HCT116 (cell line): ENCODE measurements around the gene CS. TPM values are rescaled to one million over a fixed set of nuclear protein-coding genes. Genes with fewer than 3 reads are reported as not detected.

Source experiments
- ATAC-seq: fragments of 200-7000 bp; cut with Tn5 transposase; 2 replicates; pipeline ENCODE4 v1.9.1; 2020; ENCODE audit warnings: mild to moderate bottlenecking, moderate library complexity
- BruUV-seq: library from RNA; stranded (reverse); fragments of 400-500 nt; replicated peaks from 2 replicates; lab custom pipeline; 2021; lab: Mats Ljungman, UMichigan
- CTCF ChIA-PET: fragments of 300-600 bp; sonication (Branson Sonifier 250); formaldehyde crosslinking; loops from one replicate; lab custom pipeline; 2021; ENCODE audit warnings: antibody characterized with exemption; lab: Charles Lee
- POLR2A ChIA-PET: fragments of 300-600, 350-600 bp; sonication (Branson Sonifier 250); formaldehyde crosslinking; loops from one replicate; lab custom pipeline; 2021; ENCODE audit warnings: antibody characterized with exemption; lab: Charles Lee
- RAD21 ChIA-PET, 2 experiments: fragments of 300-600 bp; sonication (Branson Sonifier 250); formaldehyde crosslinking; loops; one replicate each; lab custom pipeline; 2023; ENCODE audit warnings: low total read pairs in 2 of 2; ENCODE audit not compliant: uncharacterized antibody in 2 of 2, unreplicated experiment in 2 of 2, low non-redundant PET in 1 of 2; lab: Charles Lee
- DNase-seq: peaks from one replicate; pipeline ENCODE4 v3.0.0-alpha.2; 2010; ENCODE audit warnings: low read depth, low spot score
- H2AFZ ChIP-seq: fragments of 200-600 bp; shearing (Covaris generic), sonication (generic); 2 replicates; pipeline ENCODE4 v1.6.1; 2017; ENCODE audit warnings: low read depth, mixed run types, mixed read lengths, antibody characterized with exemption, low read length; ENCODE audit not compliant: poor library complexity, severe bottlenecking
- H3K27ac ChIP-seq: 2 replicates; pipeline ENCODE4 v1.5.1; 2012; ENCODE audit warnings: low read depth, low read length
- H3K27me3 ChIP-seq: fragments of 200-600 bp; sonication (generic); 2 replicates; pipeline ENCODE4 v1.6.1; 2016; ENCODE audit warnings: mixed run types, low read length, mixed read lengths; ENCODE audit not compliant: insufficient read depth
- H3K36me3 ChIP-seq, 2 experiments: fragments of 200-500 bp in 1 of 2; fragments of 200-600 bp in 1 of 2; sonication (Bioruptor generic) in 1 of 2; sonication (generic) in 1 of 2; 2 replicates each; pipeline versions ENCODE4 v1.5.1 to v1.6.1; 2014 to 2016; ENCODE audit warnings: low read length in 2 of 2, inconsistent platforms in 1 of 2, mixed read lengths in 1 of 2, mixed run types in 1 of 2; ENCODE audit not compliant: insufficient read depth in 2 of 2, control insufficient read depth in 1 of 2
- H3K4me1 ChIP-seq, 2 experiments: fragments of 200-600 bp in 1 of 2; sonication (generic) in 1 of 2; 2 replicates each; pipeline versions ENCODE4 v1.5.1 to v1.6.1; 2012 to 2017; ENCODE audit warnings: low read length in 2 of 2, inconsistent platforms in 1 of 2, mild to moderate bottlenecking in 1 of 2, mixed read lengths in 1 of 2, mixed run types in 1 of 2, moderate library complexity in 1 of 2; ENCODE audit not compliant: insufficient read depth in 2 of 2, control insufficient read depth in 1 of 2
- H3K4me2 ChIP-seq: fragments of 200-600 bp; sonication (generic); 2 replicates; pipeline ENCODE4 v1.6.1; 2017; ENCODE audit warnings: mixed run types, low read length, mixed read lengths
- H3K4me3 ChIP-seq, 2 experiments: fragments of 200-600 bp in 1 of 2; sonication (generic) in 1 of 2; replicated peaks in 1 of 2; 2 replicates each; pipeline ENCODE4 v1.5.1; 2011 to 2016; ENCODE audit warnings: low read length in 2 of 2, control low read depth in 1 of 2, low read depth in 1 of 2, mild to moderate bottlenecking in 1 of 2, mixed read lengths in 1 of 2, mixed run types in 1 of 2
- H3K79me2 ChIP-seq: fragments of 200-600 bp; sonication (generic); 2 replicates; pipeline ENCODE4 v1.6.1; 2017; ENCODE audit warnings: mild to moderate bottlenecking, mixed run types, low read length, moderate library complexity, mixed read lengths; ENCODE audit not compliant: insufficient read depth
- H3K9ac ChIP-seq: fragments of 200-600 bp; sonication (generic); 2 replicates; pipeline ENCODE4 v1.6.1; 2016; ENCODE audit warnings: low read length, mixed read lengths
- H3K9me2 ChIP-seq: fragments of 200-600 bp; sonication (generic), shearing (Covaris generic); 2 replicates; pipeline ENCODE4 v1.6.1; 2017; ENCODE audit warnings: mixed run types, mild to moderate bottlenecking, moderate library complexity; ENCODE audit not compliant: insufficient read depth
- H3K9me3 ChIP-seq, 2 experiments: fragments of 200-500 bp in 1 of 2; fragments of 200-600 bp in 1 of 2; sonication (Bioruptor generic) in 1 of 2; sonication (generic) in 1 of 2; 2 replicates each; pipeline ENCODE4 v1.6.1; 2014 to 2017; ENCODE audit warnings: low read length in 2 of 2, mixed read lengths in 2 of 2, inconsistent platforms in 1 of 2, low read depth in 1 of 2, mild to moderate bottlenecking in 1 of 2, mixed run types in 1 of 2, moderate library complexity in 1 of 2; ENCODE audit not compliant: control insufficient read depth in 1 of 2, insufficient read depth in 1 of 2
- H4K20me1 ChIP-seq: fragments of 200-600 bp; sonication (generic), shearing (Covaris generic); 2 replicates; pipeline ENCODE4 v1.6.1; 2017; ENCODE audit warnings: mixed run types, mild to moderate bottlenecking, moderate library complexity; ENCODE audit not compliant: insufficient read depth
- CBX3 ChIP-seq: IDR thresholded peaks from 2 replicates; pipeline ENCODE4 v1.6.1; 2012; ENCODE audit warnings: low read depth
- CEBPB ChIP-seq: IDR thresholded peaks from 2 replicates; pipeline ENCODE4 v1.6.1; 2012; ENCODE audit warnings: low read depth
- EZH2phosphoT487 ChIP-seq: fragments of 200-600 bp; IDR thresholded peaks from 2 replicates; pipeline ENCODE4 v1.6.1; 2018; ENCODE audit warnings: antibody characterized with exemption, borderline replicate concordance
- POLR2A ChIP-seq: IDR thresholded peaks from 2 replicates; pipeline ENCODE4 v1.7.0; 2011; ENCODE audit warnings: borderline replicate concordance; ENCODE audit not compliant: insufficient read depth, insufficient read length; ENCODE audit errors: extremely low read depth
- POLR2AphosphoS5 ChIP-seq: IDR thresholded peaks from 2 replicates; pipeline ENCODE4 v1.6.1; 2011; ENCODE audit warnings: mild to moderate bottlenecking, low read depth, low read length, moderate library complexity
- REST ChIP-seq: IDR thresholded peaks from 2 replicates; pipeline ENCODE4 v1.6.1; 2012; ENCODE audit warnings: low read depth
- SRF ChIP-seq: IDR thresholded peaks from 2 replicates; pipeline ENCODE4 v1.6.1; 2012; ENCODE audit warnings: low read depth
- intact Hi-C: fragments of 100-400 bp; cut with micrococcal nuclease; formaldehyde crosslinking; loops from 2 replicates; pipeline ENCODE4 v1.10.0; 2022
- total RNA-seq: library from RNA; stranded (reverse); gene quantifications from one replicate; pipeline ENCODE4 v1.2.1, GENCODE V29; 2021; ENCODE audit not compliant: unreplicated experiment
- TF ChIP-seq, protein P1 (sequence below): IDR thresholded peaks from 2 replicates; pipeline ENCODE4 v1.6.1; 2011; ENCODE audit warnings: mild to moderate bottlenecking, low read length, moderate library complexity; ENCODE audit not compliant: insufficient replicate concordance; ENCODE audit errors: extremely low read depth

CS gene
- total RNA-seq, 1 experiment from 2014 or later = 270 TPM

DNA sequence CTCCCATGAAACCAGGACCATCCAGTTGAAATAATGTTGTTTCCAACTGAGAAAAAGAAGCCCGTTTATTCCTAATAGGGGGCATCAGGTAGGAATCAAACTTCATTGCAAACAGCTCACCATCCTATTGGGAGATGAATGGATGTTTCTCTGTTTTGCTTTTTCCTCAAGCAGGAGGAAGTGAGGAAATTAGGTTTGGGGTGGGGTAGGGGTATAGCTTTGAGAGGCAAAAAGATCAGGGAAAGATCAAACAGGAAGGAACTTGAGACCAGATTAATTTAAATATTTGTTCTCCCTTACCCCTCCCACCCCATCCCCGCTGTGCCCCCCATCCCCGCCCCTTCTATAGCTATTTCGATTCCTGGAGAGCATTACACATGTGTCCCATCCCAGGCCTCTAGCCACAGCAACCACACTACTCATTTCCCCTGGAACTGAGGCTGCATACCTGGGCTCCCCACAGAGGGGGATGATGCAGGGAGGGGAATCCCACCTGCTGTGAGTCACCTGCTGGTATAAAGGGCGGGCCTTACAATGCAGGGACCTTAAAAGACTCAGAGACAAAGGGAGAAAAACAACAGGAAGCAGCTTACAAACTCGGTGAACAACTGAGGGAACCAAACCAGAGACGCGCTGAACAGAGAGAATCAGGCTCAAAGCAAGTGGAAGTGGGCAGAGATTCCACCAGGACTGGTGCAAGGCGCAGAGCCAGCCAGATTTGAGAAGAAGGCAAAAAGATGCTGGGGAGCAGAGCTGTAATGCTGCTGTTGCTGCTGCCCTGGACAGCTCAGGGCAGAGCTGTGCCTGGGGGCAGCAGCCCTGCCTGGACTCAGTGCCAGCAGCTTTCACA is 38.4 kb upstream of the CS start, which contains the start of gene IL23A (continued):
- TF ChIP-seq REST = no peak

GRCh38 chr12:56337753-56338251 is 37.7 kb upstream of the CS start:
- no TSS peak for BruUV-seq
- DNase-seq = no peak
- H4K20me1 ChIP-seq = no peaks in the 10 kb centered on the region
- H2AFZ ChIP-seq = no peak overlapping the region
- TF ChIP-seq, protein P1, sequence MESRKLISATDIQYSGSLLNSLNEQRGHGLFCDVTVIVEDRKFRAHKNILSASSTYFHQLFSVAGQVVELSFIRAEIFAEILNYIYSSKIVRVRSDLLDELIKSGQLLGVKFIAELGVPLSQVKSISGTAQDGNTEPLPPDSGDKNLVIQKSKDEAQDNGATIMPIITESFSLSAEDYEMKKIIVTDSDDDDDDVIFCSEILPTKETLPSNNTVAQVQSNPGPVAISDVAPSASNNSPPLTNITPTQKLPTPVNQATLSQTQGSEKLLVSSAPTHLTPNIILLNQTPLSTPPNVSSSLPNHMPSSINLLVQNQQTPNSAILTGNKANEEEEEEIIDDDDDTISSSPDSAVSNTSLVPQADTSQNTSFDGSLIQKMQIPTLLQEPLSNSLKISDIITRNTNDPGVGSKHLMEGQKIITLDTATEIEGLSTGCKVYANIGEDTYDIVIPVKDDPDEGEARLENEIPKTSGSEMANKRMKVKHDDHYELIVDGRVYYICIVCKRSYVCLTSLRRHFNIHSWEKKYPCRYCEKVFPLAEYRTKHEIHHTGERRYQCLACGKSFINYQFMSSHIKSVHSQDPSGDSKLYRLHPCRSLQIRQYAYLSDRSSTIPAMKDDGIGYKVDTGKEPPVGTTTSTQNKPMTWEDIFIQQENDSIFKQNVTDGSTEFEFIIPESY = no peak
- no peak for TF ChIP-seq POLR2A
- no peak for TF ChIP-seq POLR2AphosphoS5
- TF ChIP-seq CEBPB = no peak
- no peak for TF ChIP-seq CBX3
- no peak for TF ChIP-seq SRF
- TF ChIP-seq EZH2phosphoT487 = no peak
- no peak overlapping the region for H3K9ac ChIP-seq
- H3K4me1 ChIP-seq = peaks cover 2 to 12% of the 10 kb centered on the region in 2 experiments
- intact Hi-C loops = loop anchor here (1.0 kb wide), 1 partner anchor 13 kb away; no protein-coding TSS in a partner anchor
- ChIA-PET POLR2A (no interaction called here), CTCF (interaction anchor here (0.9 kb wide), 1 partner anchor 22 kb away, joined by 3 read pairs; the partner anchor contains the start of gene CNPY2), RAD21 (no interaction called here)
- no peak overlapping the region for H3K4me2 ChIP-seq
- no peak overlapping the region for H3K4me3 ChIP-seq
- H3K27ac ChIP-seq = no peak overlapping the region
- H3K9me2 ChIP-seq = no peaks in the 10 kb centered on the region
- no peaks in the 10 kb centered on the region for H3K27me3 ChIP-seq
- no peaks in the 10 kb centered on the region for H3K9me3 ChIP-seq
- H3K36me3 ChIP-seq = no peaks in the 10 kb centered on the region
- no peak for ATAC-seq
- peaks cover 3% of the 10 kb centered on the region; the same call in 1 of the 2 replicates for H3K79me2 ChIP-seq
